GM19467 (cell line): ENCODE measurements around the gene CCDC142.

Source experiments
- ATAC-seq: cut with Tn5 transposase; IDR thresholded peaks from one replicate; pipeline ENCODE4 v1.9.1; 2021; ENCODE audit warnings: mild to moderate bottlenecking, moderate library complexity; ENCODE audit not compliant: unreplicated experiment

Gene CCDC142

DNA sequence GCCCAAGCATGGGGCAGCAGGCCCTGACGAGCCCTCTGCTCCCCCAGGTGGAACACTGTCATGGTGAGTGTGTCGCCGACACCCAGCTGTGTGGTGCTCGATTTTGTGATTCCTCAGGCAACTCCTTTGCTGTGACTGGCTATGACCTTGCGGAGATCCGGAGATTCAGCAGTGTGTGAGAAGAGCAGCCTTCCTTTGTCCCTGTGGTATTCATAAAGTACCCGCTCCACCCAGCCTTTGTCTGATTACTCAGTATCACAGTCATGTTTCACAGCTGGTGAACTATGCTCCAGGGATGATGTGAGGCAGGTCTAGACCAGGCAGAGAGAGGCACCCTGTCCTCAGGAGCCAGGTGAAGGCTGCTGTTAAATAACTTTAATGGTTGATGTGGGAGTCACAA is 57.3 kb downstream of the CCDC142 start:
- no peak for ATAC-seq

GRCh38 chr2:74424995-74425406 is 57.8 kb downstream of the CCDC142 start:
- no peak for ATAC-seq

GRCh38 chr2:74424139-74424992 is 58.4 kb downstream of the CCDC142 start:
- ATAC-seq = no peak
